ENCODE measurements around the gene OGA.
"Not testable (repeated sequence)": the region's sequence is repeated elsewhere in the genome, so short reads cannot be mapped to it uniquely, and the experiment has no call there.

Gene OGA

DNA sequence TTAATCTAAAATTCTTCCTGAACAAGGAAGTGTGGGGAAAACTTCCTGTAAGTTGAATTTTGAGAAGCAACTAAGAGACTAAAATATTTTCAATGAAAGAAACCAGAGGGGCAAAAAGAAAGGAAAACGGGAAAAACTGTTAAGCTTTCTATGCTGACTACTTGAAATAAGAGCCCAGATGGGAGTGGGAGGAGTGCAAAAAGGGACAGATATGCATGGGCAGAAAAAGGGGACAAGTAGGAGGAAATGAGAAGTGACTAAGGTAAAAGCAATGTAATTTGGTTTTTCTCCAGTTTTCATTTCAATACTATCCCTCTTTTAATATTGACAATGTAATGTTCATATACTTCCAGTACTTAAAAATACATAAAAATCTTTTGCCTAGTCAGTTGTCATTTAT is 11.1 kb downstream of the OGA start:
- TF ChIP-seq CTCF (IDR thresholded peaks at IDR 0.05; ENCODE audit: insufficient read depth, low read depth, low read length, missing control alignments), result no peak
- no peak for DNase-seq (ENCODE audit: low read depth)
- H3K4me3 ChIP-seq (ENCODE audit: low read length), result no peak overlapping the region

- no peak for TF ChIP-seq CTCF (IDR thresholded peaks at IDR 0.05; ENCODE audit: insufficient read depth, low read depth, low read length, missing control alignments)
- no peak for DNase-seq (ENCODE audit: low read depth)
- no peak overlapping the region for H3K4me3 ChIP-seq (ENCODE audit: low read length)
These were observed 14.7 kb downstream of the OGA start for GRCh38 chr10:101803511-101803910.

GRCh38 chr10:101797403-101798059 is 20.7 kb downstream of the OGA start:
- DNase-seq (ENCODE audit: low read depth), result no peak
- no peak overlapping the region for H3K4me3 ChIP-seq (ENCODE audit: low read length)
- no peak for TF ChIP-seq CTCF (IDR thresholded peaks at IDR 0.05; ENCODE audit: insufficient read depth, low read depth, low read length, missing control alignments)

DNA sequence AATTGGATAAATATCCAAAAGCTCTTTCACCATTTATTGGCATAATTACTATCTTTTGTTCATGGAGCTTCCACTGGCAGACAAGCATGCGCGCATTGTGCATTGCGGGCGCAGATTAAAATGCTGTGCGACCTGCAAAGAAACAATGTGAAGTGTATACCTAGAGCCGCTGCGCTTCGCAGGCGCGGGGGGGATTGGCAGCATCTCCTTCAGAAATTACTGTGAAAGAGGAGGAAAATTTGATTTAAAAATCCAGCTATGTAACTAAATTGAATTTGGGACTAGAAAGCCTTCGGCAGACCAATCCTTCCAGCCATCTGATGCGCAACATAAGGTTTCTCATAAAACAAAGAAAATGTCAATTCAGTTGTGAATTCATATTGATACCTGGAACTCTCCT is 24.7 kb downstream of the OGA start:
- TF ChIP-seq CTCF (IDR thresholded peaks at IDR 0.05; ENCODE audit: insufficient read depth, low read depth, low read length, missing control alignments), result no peak
- no peak for DNase-seq (ENCODE audit: low read depth)
- no peak overlapping the region for H3K4me3 ChIP-seq (ENCODE audit: low read length)

- no peak for TF ChIP-seq CTCF (IDR thresholded peaks at IDR 0.05; ENCODE audit: insufficient read depth, low read depth, low read length, missing control alignments)
- no peak overlapping the region for H3K4me3 ChIP-seq (ENCODE audit: low read length)
These were observed 28.6 kb downstream of the OGA start for GRCh38 chr10:101789686-101790085.

DNA sequence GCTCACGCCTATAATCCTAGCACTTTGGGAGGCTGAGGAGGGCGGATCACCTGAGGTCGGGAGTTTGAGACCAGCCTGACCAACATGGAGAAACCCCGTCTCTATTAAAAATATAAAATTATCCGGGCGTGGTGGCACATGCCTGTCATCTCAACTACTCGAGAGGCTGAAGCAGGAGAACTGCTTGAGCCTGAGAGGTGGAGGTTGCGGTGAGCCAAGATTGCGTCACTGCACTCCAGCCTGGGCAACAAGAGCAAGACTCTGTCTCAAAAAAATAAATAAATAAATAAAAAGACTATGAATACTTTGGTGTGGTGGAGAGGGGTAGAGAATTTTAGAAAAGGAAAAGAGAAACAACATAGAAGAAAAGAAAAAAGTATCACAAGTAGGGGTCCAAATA is 29.0 kb downstream of the OGA start:
- H3K4me3 ChIP-seq (ENCODE audit: low read length); DNase-seq (ENCODE audit: low read depth): not testable (repeated sequence)

More at GRCh38 chr10:101789686-101790085, 28.6 kb downstream of the OGA start:
- DNase-seq (ENCODE audit: low read depth), result no peak

- H3K4me3 ChIP-seq (ENCODE audit: low read length), result no peak overlapping the region
- no peak for TF ChIP-seq CTCF (IDR thresholded peaks at IDR 0.05; ENCODE audit: insufficient read depth, low read depth, low read length, missing control alignments)
- no peak for DNase-seq (ENCODE audit: low read depth)
These were observed 32.4 kb downstream of the OGA start for GRCh38 chr10:101785801-101786200.
